ENCODE results near the gene ATP2B2. TPM values are rescaled to one million over a fixed set of nuclear protein-coding genes. Genes with fewer than 3 reads are reported as not detected.

ATP2B2 gene
- total RNA-seq, 1 experiment from 2014 or later, result not detected

- H3K27me3 ChIP-seq, result peaks cover 20% of the 10 kb centered on the region; the same call in 1 of the 2 replicates
Observed at GRCh38 chr3:10419637-10420232, 85.7 kb downstream of the ATP2B2 start.

GRCh38 chr3:10417847-10418246, 87.5 kb downstream of the ATP2B2 start:
- no peaks in the 10 kb centered on the region for H3K9me3 ChIP-seq (replicated peaks)
- H3K4me1 ChIP-seq, result no peaks in the 10 kb centered on the region
- no peaks in the 10 kb centered on the region for H3K36me3 ChIP-seq
- peaks cover 17% of the 10 kb centered on the region; the same call in 1 of the 2 replicates for H3K27me3 ChIP-seq
- peak in 1 of 2 experiments; percentile 7 for DNase-seq
- no peak overlapping the region for H3K27ac ChIP-seq
- H3K4me3 ChIP-seq, result no peak overlapping the region

More at GRCh38 chr3:10419637-10420232, 85.7 kb downstream of the ATP2B2 start:
- Histone ChIP-seq H3K27ac (no peak overlapping the region), H3K9me3 (replicated peaks) (no peaks in the 10 kb centered on the region), H3K4me3 (no peak overlapping the region), H3K36me3 (no peaks in the 10 kb centered on the region), H3K4me1 (no peaks in the 10 kb centered on the region)
- DNase-seq, result no peak

DNA sequence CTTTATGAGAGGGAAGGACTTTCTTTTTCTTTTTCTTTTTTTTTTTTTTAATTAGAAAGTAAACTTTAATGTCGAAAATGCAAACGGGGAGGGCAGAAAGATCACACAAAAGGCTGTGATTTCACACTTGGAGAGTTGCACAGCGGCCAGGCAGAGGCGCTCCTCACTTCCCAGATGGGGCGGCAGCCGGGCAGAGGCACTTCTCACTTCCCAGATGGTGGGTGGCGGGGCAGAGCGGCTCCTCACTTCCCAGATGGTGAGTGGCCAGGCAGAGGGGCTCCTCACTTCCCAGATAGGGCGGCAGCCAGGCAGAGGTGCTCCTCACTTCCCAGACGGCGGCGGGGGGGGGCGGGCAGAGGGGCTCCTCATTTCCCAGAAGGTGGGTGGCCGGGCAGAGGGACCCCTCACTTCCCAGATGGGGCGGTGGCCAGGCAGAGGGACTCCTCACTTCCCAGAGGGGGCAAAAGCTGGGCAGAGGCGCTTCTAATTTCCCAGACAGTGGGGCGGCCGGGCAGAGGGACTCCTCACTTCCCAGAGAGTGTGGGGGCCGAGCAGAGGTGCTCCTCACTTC, 88.6 kb downstream of the ATP2B2 start:
- no peak for DNase-seq
- Histone ChIP-seq H3K36me3 (no peaks in the 10 kb centered on the region), H3K9me3 (replicated peaks) (no peaks in the 10 kb centered on the region), H3K4me3 (no peak overlapping the region), H3K27ac (no peak overlapping the region), H3K27me3 (peaks cover 17% of the 10 kb centered on the region; the same call in 1 of the 2 replicates), H3K4me1 (no peaks in the 10 kb centered on the region)

DNA sequence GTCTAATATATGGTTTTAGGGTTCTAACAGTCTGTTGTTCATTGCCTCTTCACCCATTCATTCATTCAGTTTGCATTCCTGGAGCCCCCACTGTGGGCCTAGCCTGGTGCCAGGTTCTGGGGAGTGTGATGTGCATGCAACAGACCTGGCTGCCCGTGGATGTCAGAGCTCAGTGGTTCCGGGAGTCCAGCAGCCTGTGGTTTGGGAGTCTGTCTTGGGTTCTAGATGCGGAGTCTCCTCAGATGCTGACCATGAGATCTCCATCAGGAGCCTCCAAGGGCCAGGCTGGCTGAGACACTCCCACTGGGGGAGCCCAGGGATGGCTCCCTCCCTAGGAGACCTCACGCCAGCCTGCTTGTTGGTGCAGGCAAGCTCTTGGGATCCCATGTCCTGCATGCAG, 92.3 kb downstream of the ATP2B2 start:
- Histone ChIP-seq H3K4me3 (no peak overlapping the region), H3K36me3 (no peaks in the 10 kb centered on the region), H3K4me1 (no peaks in the 10 kb centered on the region), H3K27ac (no peak overlapping the region), H3K27me3 (peaks cover 17% of the 10 kb centered on the region; the same call in 1 of the 2 replicates), H3K9me3 (replicated peaks) (no peaks in the 10 kb centered on the region)
- no peak for DNase-seq

GRCh38 chr3:10411598-10412332, 93.6 kb downstream of the ATP2B2 start:
- H3K36me3 ChIP-seq, result no peaks in the 10 kb centered on the region
- no peak for DNase-seq
- H3K4me3 ChIP-seq, result no peak overlapping the region
- no peak overlapping the region for H3K27ac ChIP-seq
- peaks cover 8% of the 10 kb centered on the region; the same call in 1 of the 2 replicates for H3K27me3 ChIP-seq
- H3K9me3 ChIP-seq (replicated peaks), result no peaks in the 10 kb centered on the region
- no peaks in the 10 kb centered on the region for H3K4me1 ChIP-seq

- Histone ChIP-seq H3K9me3 (replicated peaks) (no peaks in the 10 kb centered on the region), H3K36me3 (no peaks in the 10 kb centered on the region), H3K4me1 (no peaks in the 10 kb centered on the region), H3K4me3 (no peak overlapping the region), H3K27ac (no peak overlapping the region), H3K27me3 (peaks cover 3% of the 10 kb centered on the region; the same call in 1 of the 2 replicates)
- no peak for DNase-seq
Observed at GRCh38 chr3:10410383-10411002, 94.9 kb downstream of the ATP2B2 start.

DNA sequence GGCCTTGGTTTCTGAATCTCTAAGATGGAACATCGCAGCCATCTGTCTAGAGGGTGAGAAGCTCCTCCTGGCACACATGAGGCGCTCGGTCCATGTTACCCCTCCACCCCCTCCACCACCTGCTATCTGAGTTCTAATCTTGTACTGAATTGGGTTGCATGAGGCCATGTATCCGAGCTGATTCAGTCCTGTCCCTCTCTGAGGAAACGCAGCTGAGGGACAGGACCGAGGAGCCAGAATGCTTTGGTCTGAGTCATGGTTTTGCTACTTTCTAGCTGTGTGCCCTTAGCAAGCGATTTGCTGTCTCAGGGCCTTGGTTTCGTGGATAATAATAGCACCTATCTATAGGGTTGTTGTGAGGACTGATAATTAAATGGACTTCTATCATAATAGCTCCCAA, 96.7 kb downstream of the ATP2B2 start:
- no peaks in the 10 kb centered on the region for H3K36me3 ChIP-seq
- no peak overlapping the region for H3K27ac ChIP-seq
- DNase-seq, result no peak
- H3K27me3 ChIP-seq, result no peaks in the 10 kb centered on the region
- H3K4me1 ChIP-seq, result no peaks in the 10 kb centered on the region
- no peaks in the 10 kb centered on the region for H3K9me3 ChIP-seq (replicated peaks)
- H3K4me3 ChIP-seq, result no peak overlapping the region

GRCh38 chr3:10407361-10407760, 98.0 kb downstream of the ATP2B2 start:
- Histone ChIP-seq H3K4me1 (no peaks in the 10 kb centered on the region), H3K27me3 (peaks cover 8% of the 10 kb centered on the region; the same call in 1 of the 2 replicates), H3K4me3 (no peak overlapping the region), H3K36me3 (no peaks in the 10 kb centered on the region), H3K27ac (no peak overlapping the region), H3K9me3 (replicated peaks) (no peaks in the 10 kb centered on the region)
- DNase-seq, result no peak

- no peaks in the 10 kb centered on the region for H3K36me3 ChIP-seq
- H3K4me1 ChIP-seq, result no peaks in the 10 kb centered on the region
- H3K9me3 ChIP-seq (replicated peaks), result no peaks in the 10 kb centered on the region
- H3K4me3 ChIP-seq, result no peak overlapping the region
- H3K27me3 ChIP-seq, result peaks cover 9% of the 10 kb centered on the region; the same call in 1 of the 2 replicates
- H3K27ac ChIP-seq, result no peak overlapping the region
- no peak for DNase-seq
Observed at GRCh38 chr3:10406414-10406813, 99.0 kb downstream of the ATP2B2 start.

DNA sequence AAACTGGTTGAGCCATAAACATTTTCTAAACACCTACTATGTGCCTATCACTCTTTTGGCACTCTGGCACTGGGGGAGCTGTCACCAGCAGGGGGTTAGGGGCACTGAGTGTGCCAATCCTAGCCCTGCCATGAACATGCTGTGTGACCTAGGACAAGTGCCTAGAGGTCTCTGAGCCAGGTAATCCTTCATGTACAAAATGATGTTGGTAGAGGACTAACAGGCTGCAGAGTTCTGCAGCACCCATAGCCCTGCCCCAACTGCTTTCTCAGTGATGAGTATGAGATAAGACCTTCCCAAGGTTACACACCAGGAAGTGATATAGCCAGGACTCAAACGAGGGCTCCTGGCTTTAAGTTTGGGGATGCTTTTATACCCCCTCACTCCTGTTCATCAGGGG, 99.6 kb downstream of the ATP2B2 start:
- H3K27ac ChIP-seq, result no peak overlapping the region
- H3K4me1 ChIP-seq, result no peaks in the 10 kb centered on the region
- no peak for DNase-seq
- H3K4me3 ChIP-seq, result no peak overlapping the region
- no peaks in the 10 kb centered on the region for H3K9me3 ChIP-seq (replicated peaks)
- no peaks in the 10 kb centered on the region for H3K36me3 ChIP-seq
- peaks cover 9% of the 10 kb centered on the region; the same call in 1 of the 2 replicates for H3K27me3 ChIP-seq

- Histone ChIP-seq H3K4me3 (no peak overlapping the region), H3K9me3 (replicated peaks) (no peaks in the 10 kb centered on the region), H3K36me3 (no peaks in the 10 kb centered on the region), H3K27me3 (peaks cover 9% of the 10 kb centered on the region; the same call in 1 of the 2 replicates), H3K27ac (no peak overlapping the region), H3K4me1 (no peaks in the 10 kb centered on the region)
- no peak for DNase-seq
Observed at GRCh38 chr3:10404876-10405275, 100.5 kb downstream of the ATP2B2 start.

DNA sequence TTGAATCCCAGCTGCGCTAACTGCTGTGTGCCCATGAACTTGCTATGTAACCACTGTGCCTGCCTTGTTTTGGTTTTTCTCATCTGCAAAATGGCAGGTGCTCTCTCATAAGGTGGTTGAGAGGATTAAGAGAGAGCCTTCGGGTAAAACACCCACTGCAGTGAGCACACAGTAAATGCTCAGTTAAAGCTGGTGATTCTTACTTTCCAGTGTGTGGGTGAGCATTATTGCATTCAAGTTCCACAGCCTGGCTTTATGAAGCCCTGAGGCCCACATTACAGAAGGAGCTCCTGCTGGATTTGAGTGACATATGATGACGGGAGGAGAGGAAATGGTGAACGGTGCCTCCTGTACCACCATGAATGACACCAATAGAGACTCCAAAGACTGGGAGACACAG, 101.0 kb downstream of the ATP2B2 start:
- DNase-seq, result no peak
- Histone ChIP-seq H3K27ac (no peak overlapping the region), H3K4me1 (no peaks in the 10 kb centered on the region), H3K9me3 (replicated peaks) (no peaks in the 10 kb centered on the region), H3K27me3 (peaks cover 12% of the 10 kb centered on the region; the same call in 1 of the 2 replicates), H3K4me3 (no peak overlapping the region), H3K36me3 (no peaks in the 10 kb centered on the region)

GRCh38 chr3:10401990-10402761, 103.2 kb downstream of the ATP2B2 start:
- Histone ChIP-seq H3K4me1 (no peaks in the 10 kb centered on the region), H3K4me3 (no peak overlapping the region), H3K9me3 (replicated peaks) (no peaks in the 10 kb centered on the region), H3K27me3 (peaks cover 19% of the 10 kb centered on the region; the same call in 1 of the 2 replicates), H3K36me3 (no peaks in the 10 kb centered on the region), H3K27ac (no peak overlapping the region)
- DNase-seq, result no peak

GRCh38 chr3:10400749-10401495, 104.5 kb downstream of the ATP2B2 start:
- Histone ChIP-seq H3K9me3 (replicated peaks) (no peaks in the 10 kb centered on the region), H3K36me3 (no peaks in the 10 kb centered on the region), H3K27ac (no peak overlapping the region), H3K4me1 (no peaks in the 10 kb centered on the region), H3K27me3 (peaks cover 20% of the 10 kb centered on the region; the same call in 1 of the 2 replicates), H3K4me3 (no peak overlapping the region)
- no peak for DNase-seq
